BLaER1 (cell line): ENCODE results near the gene SH2D4B.

Experiments used
- H3K27ac ChIP-seq: shearing (Covaris generic); formaldehyde crosslinking; 2 replicates; pipeline ENCODE4 v1.8.1; 2022
- H3K27me3 ChIP-seq: shearing (Covaris generic); formaldehyde crosslinking; 2 replicates; pipeline ENCODE4 v1.8.1; 2022
- H3K36me3 ChIP-seq: shearing (Covaris generic); formaldehyde crosslinking; 2 replicates; pipeline ENCODE4 v1.8.1; 2022
- H3K4me1 ChIP-seq: shearing (Covaris generic); formaldehyde crosslinking; 2 replicates; pipeline ENCODE4 v1.8.1; 2022
- H3K4me2 ChIP-seq: shearing (Covaris generic); formaldehyde crosslinking; 2 replicates; pipeline ENCODE4 v1.8.1; 2022
- H3K4me3 ChIP-seq: shearing (Covaris generic); formaldehyde crosslinking; 2 replicates; pipeline ENCODE4 v1.8.1; 2022
- H3K9ac ChIP-seq: shearing (Covaris generic); formaldehyde crosslinking; 2 replicates; pipeline ENCODE4 v1.8.1; 2022
- H3K9me3 ChIP-seq: shearing (Covaris generic); formaldehyde crosslinking; 2 replicates; pipeline ENCODE4 v1.8.1; 2022
- H4K20me1 ChIP-seq: shearing (Covaris generic); formaldehyde crosslinking; 2 replicates; pipeline ENCODE4 v1.8.1; 2022
- Cebpa-rat ChIP-seq: shearing (Covaris generic); IDR thresholded peaks from 2 replicates; pipeline ENCODE4 v1.8.1; 2022

SH2D4B gene

DNA sequence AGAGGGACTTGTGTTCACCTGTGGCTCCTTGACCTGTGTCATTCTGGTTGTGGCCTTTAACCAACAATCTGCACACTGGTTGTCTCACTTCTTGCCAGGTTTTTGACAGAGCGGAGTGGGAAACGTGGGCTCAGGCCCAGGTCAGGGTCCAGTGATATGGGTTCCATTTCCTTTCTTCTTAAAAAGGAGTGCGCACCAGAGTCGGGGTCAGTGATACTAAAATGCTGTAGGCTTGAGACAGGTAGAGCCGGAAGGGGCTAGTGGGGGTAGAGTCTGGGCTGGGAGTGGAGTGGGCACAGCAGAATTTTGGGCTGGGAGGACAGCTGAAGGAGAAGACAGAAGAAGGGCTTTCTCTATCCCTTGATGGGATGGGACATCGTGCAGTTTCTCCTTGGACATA, 61.2 kb downstream of the SH2D4B start:
- Histone ChIP-seq H3K36me3 (peaks cover 77% of the 10 kb centered on the region), H3K9ac (0 out of 2 replicates have a peak overlapping the region, but pooled peaks have one; percentile 21), H3K9me3 (no peaks in the 10 kb centered on the region), H4K20me1 (no peaks in the 10 kb centered on the region), H3K27ac (peak overlapping the region; percentile 65), H3K4me3 (no peak overlapping the region), H3K4me1 (peaks cover 58% of the 10 kb centered on the region), H3K4me2 (peak overlapping the region; percentile 66), H3K27me3 (no peaks in the 10 kb centered on the region)
- no peak for TF ChIP-seq Cebpa-rat

GRCh38 chr10:80599424-80599847, 61.7 kb downstream of the SH2D4B start:
- H3K4me2 ChIP-seq = peak overlapping the region; percentile 66
- no peak overlapping the region for H3K4me3 ChIP-seq
- no peak for TF ChIP-seq Cebpa-rat
- H3K4me1 ChIP-seq = peaks cover 55% of the 10 kb centered on the region
- no peaks in the 10 kb centered on the region for H4K20me1 ChIP-seq
- peak overlapping the region; percentile 65 for H3K27ac ChIP-seq
- no peaks in the 10 kb centered on the region for H3K9me3 ChIP-seq
- H3K9ac ChIP-seq = no peak overlapping the region
- peaks cover 80% of the 10 kb centered on the region for H3K36me3 ChIP-seq
- no peaks in the 10 kb centered on the region for H3K27me3 ChIP-seq

DNA sequence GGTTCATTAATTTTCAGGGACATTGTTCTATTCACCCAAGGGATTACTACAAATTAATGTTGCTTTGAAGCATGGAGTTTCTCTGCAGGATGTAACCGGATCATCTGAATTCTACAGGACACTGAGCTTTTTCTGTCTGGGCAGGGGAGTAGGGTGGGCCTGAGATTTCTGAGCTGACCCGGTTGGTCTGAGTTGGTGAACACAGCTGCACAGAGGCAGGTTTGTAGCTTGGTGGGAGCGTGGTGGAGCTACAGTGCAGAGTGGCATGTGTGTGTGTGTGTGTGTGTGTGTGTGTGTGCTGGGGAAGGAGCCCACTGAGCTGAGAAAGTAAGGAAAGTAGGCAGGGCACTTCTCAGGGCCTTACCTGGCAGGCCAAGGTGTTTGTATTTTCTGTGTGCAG, 62.6 kb downstream of the SH2D4B start:
- Histone ChIP-seq H3K4me1 (peaks cover 47% of the 10 kb centered on the region), H3K9me3 (no peaks in the 10 kb centered on the region)
- TF ChIP-seq Cebpa-rat = no peak

GRCh38 chr10:80602881-80603280, 65.2 kb downstream of the SH2D4B start:
- no peak for TF ChIP-seq Cebpa-rat
- peaks cover 87% of the 10 kb centered on the region for H3K36me3 ChIP-seq
- no peak overlapping the region for H3K9ac ChIP-seq
- no peaks in the 10 kb centered on the region for H3K27me3 ChIP-seq
- peaks cover 36% of the 10 kb centered on the region for H3K4me1 ChIP-seq
- H3K9me3 ChIP-seq = no peaks in the 10 kb centered on the region
- no peaks in the 10 kb centered on the region for H4K20me1 ChIP-seq
- no peak overlapping the region for H3K4me3 ChIP-seq
- no peak overlapping the region for H3K4me2 ChIP-seq
- H3K27ac ChIP-seq = no peak overlapping the region

More for the DNA sequence above, 62.6 kb downstream of the SH2D4B start:
- no peak overlapping the region for H3K4me2 ChIP-seq
- H3K4me3 ChIP-seq = no peak overlapping the region
- no peaks in the 10 kb centered on the region for H3K27me3 ChIP-seq
- H3K36me3 ChIP-seq = peaks cover 79% of the 10 kb centered on the region
- H3K9ac ChIP-seq = no peak overlapping the region
- no peak overlapping the region for H3K27ac ChIP-seq
- H4K20me1 ChIP-seq = no peaks in the 10 kb centered on the region

GRCh38 chr10:80603516-80603915, 65.8 kb downstream of the SH2D4B start:
- no peaks in the 10 kb centered on the region for H4K20me1 ChIP-seq
- no peaks in the 10 kb centered on the region for H3K27me3 ChIP-seq
- no peak overlapping the region for H3K4me2 ChIP-seq
- H3K36me3 ChIP-seq = peaks cover 94% of the 10 kb centered on the region
- no peak overlapping the region for H3K27ac ChIP-seq
- TF ChIP-seq Cebpa-rat = no peak
- H3K4me1 ChIP-seq = peaks cover 36% of the 10 kb centered on the region
- H3K9ac ChIP-seq = no peak overlapping the region
- H3K4me3 ChIP-seq = no peak overlapping the region
- no peaks in the 10 kb centered on the region for H3K9me3 ChIP-seq

GRCh38 chr10:80608706-80609105, 71.0 kb downstream of the SH2D4B start:
- H3K9me3 ChIP-seq = peaks cover 1% of the 10 kb centered on the region; the same call in 1 of the 2 replicates
- no peak for TF ChIP-seq Cebpa-rat
- no peak overlapping the region for H3K9ac ChIP-seq
- H3K4me3 ChIP-seq = no peak overlapping the region
- peaks cover 98% of the 10 kb centered on the region for H3K36me3 ChIP-seq
- H4K20me1 ChIP-seq = no peaks in the 10 kb centered on the region
- H3K4me1 ChIP-seq = peaks cover 26% of the 10 kb centered on the region
- H3K27me3 ChIP-seq = no peaks in the 10 kb centered on the region
- no peak overlapping the region for H3K27ac ChIP-seq
- H3K4me2 ChIP-seq = no peak overlapping the region

GRCh38 chr10:80609331-80609730, 71.6 kb downstream of the SH2D4B start:
- H3K9me3 ChIP-seq = peaks cover 7% of the 10 kb centered on the region; the same call in 1 of the 2 replicates
- H3K4me3 ChIP-seq = no peak overlapping the region
- H3K36me3 ChIP-seq = peaks cover 98% of the 10 kb centered on the region
- H3K27ac ChIP-seq = no peak overlapping the region
- no peak for TF ChIP-seq Cebpa-rat
- peaks cover 26% of the 10 kb centered on the region for H3K4me1 ChIP-seq
- no peaks in the 10 kb centered on the region for H4K20me1 ChIP-seq
- no peak overlapping the region for H3K4me2 ChIP-seq
- H3K9ac ChIP-seq = no peak overlapping the region
- H3K27me3 ChIP-seq = no peaks in the 10 kb centered on the region

DNA sequence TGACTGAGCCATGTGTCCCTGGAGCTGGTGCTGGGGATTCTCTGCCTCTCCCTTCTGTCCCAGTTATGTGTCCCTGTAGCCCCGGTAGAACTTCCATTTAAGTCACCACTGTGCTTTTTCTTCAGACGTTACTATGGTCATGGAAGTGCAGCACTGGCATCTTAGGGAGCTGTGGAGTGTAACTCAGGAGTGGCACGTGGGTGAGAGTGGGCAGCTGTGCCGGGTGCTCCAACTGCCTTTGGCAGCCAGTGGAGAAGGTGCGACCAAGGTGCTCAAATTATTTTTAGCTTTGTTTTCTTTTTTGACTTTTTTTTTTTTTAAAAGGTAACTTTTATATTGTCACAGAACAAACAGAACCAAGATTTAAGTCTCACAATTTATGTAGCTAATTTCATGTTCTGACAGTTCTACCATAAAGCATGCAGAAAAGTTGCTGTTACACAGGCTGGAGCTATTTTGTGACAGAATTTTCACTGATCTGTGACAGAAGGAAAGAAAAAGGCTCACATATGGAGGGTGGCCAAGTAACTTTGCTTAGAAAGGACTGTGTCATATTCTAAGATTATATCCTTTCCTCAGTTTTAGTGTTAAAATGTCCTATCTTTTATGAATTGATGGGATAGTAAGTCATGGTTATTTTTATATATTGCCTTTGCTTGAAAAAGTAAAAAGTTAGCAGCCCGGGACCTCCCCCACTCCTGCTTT, 73.9 kb downstream of the SH2D4B start:
- Histone ChIP-seq H3K27ac (no peak overlapping the region), H3K9ac (no peak overlapping the region), H4K20me1 (no peaks in the 10 kb centered on the region), H3K4me2 (no peak overlapping the region), H3K36me3 (peaks cover 98% of the 10 kb centered on the region), H3K27me3 (no peaks in the 10 kb centered on the region), H3K9me3 (peaks cover 7% of the 10 kb centered on the region; the same call in 1 of the 2 replicates), H3K4me1 (peaks cover 23% of the 10 kb centered on the region), H3K4me3 (no peak overlapping the region)
- TF ChIP-seq Cebpa-rat = no peak

DNA sequence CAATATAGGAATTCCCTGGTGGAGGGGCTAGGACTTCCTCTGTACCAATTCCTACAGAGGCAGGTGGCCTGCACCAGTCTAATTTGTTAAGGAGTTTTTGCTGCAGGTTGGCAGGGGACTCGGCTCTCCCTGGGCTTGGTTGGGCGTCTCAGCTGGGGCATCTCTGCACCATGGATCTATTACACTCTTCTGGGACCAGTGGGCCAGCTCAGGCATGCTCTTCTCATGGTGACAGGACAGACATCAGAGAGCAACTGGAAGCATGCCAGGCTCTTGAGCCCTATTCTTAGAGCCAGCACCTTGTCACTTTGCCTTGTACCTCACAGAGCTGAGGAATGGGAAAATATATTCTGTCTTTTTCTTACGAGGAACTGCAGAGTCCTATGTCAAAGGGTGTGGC, 74.6 kb downstream of the SH2D4B start:
- no peak overlapping the region for H3K27ac ChIP-seq
- TF ChIP-seq Cebpa-rat = no peak
- H3K4me1 ChIP-seq = peaks cover 16% of the 10 kb centered on the region
- H3K27me3 ChIP-seq = no peaks in the 10 kb centered on the region
- peaks cover 7% of the 10 kb centered on the region; the same call in 1 of the 2 replicates for H3K9me3 ChIP-seq
- no peak overlapping the region for H3K9ac ChIP-seq
- H3K4me3 ChIP-seq = no peak overlapping the region
- H4K20me1 ChIP-seq = no peaks in the 10 kb centered on the region
- H3K4me2 ChIP-seq = no peak overlapping the region
- H3K36me3 ChIP-seq = peaks cover 98% of the 10 kb centered on the region

DNA sequence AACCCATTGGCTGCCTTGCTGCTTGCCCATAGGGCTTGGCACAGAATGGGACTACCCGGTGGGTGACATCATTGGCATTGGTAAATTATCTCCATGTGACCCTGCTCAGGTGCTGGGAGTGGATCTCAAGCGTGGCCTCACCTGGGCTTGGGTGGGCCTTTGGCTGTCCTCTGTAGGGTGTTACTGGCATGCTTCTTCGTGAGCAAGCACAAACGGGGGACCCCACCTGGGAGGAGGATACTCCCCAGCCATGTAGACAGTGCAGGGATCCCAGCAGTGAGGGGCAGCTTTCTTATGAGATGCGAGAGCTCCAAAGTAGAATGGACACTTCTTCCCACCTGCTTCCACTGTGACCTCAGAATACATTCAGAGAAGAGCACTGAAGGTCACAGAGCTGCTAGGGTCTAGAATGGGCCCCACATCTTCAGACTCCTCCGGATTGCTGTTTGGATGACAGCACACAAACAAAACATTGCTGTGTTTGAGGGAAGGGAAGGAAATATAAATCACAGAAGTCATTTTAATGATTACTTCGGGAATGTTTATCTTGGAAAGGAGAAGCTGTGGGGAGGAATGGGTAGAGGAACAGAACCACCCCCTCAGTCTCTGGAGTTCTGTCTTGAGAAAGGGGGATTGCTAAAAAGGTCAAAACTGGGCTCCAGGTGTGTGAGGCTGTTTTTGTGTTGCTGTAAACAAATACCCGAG, 75.9 kb downstream of the SH2D4B start:
- H3K4me2 ChIP-seq = no peak overlapping the region
- H3K27me3 ChIP-seq = no peaks in the 10 kb centered on the region
- H3K9ac ChIP-seq = no peak overlapping the region
- H3K4me1 ChIP-seq = peaks cover 3% of the 10 kb centered on the region
- no peaks in the 10 kb centered on the region for H4K20me1 ChIP-seq
- no peak overlapping the region for H3K27ac ChIP-seq
- H3K9me3 ChIP-seq = peaks cover 7% of the 10 kb centered on the region; the same call in 1 of the 2 replicates
- H3K4me3 ChIP-seq = no peak overlapping the region
- peaks cover 97% of the 10 kb centered on the region for H3K36me3 ChIP-seq
- no peak for TF ChIP-seq Cebpa-rat
